B cell (primary cell): ENCODE data around the gene BCKDHA.

Source experiments
- EZH2 ChIP-seq: IDR thresholded peaks from 2 replicates; pipeline ENCODE4 v1.6.1; 2012; ENCODE audit warnings: borderline replicate concordance, low read depth, mild to moderate bottlenecking, moderate library complexity, low read length; ENCODE audit not compliant: insufficient read depth, poor library complexity, severe bottlenecking
- TF ChIP-seq, protein P1 (sequence below): fragments of 200-600 bp; IDR thresholded peaks from one replicate; pipeline ENCODE4 v1.8.0; 2022; ENCODE audit warnings: antibody characterized with exemption, mild to moderate bottlenecking

DNA sequence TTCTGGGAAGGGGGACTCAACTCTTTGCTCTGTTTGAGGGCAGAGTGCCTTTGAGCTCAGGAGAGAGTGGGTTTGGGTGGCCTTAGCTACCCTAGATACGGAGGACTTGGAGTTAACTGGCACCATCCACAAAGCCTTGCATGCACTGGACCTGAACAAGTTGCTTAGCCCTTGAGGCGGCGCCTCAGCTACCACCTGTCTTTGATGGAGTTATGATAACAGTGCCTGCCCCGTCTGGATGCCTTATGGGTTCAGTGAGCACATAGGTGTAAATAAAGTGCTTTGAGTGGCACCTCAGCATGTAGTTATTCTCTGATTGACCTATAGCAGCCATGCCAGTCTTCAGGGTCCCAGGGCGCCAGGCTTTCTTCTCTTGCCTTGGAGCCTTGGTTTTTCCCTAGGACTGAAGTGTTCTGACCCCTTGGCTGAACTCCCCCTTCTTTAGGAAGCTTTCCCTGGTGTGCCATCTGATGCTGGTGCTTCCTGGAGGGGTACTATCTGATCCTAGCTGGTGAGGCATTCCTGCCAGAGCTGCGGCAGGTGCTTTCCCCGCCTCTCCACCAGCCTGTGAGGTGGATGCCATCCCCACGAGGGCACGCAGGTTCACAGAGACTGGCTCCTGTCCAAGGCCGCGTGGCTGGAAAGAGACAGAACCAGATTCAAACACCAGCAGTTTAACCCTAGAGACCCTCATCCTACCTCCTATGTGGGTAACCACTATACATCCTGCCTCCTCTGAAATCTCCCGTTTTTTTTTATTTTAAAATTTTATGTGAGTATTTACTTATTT, 5.8 kb downstream of the BCKDHA start:
- TF ChIP-seq, protein P1, sequence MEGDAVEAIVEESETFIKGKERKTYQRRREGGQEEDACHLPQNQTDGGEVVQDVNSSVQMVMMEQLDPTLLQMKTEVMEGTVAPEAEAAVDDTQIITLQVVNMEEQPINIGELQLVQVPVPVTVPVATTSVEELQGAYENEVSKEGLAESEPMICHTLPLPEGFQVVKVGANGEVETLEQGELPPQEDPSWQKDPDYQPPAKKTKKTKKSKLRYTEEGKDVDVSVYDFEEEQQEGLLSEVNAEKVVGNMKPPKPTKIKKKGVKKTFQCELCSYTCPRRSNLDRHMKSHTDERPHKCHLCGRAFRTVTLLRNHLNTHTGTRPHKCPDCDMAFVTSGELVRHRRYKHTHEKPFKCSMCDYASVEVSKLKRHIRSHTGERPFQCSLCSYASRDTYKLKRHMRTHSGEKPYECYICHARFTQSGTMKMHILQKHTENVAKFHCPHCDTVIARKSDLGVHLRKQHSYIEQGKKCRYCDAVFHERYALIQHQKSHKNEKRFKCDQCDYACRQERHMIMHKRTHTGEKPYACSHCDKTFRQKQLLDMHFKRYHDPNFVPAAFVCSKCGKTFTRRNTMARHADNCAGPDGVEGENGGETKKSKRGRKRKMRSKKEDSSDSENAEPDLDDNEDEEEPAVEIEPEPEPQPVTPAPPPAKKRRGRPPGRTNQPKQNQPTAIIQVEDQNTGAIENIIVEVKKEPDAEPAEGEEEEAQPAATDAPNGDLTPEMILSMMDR: no peak
- no peak for TF ChIP-seq EZH2
